OCI-LY7 (cell line): ENCODE data around the gene COPZ2.

Experiments
- EZH2phosphoT487 ChIP-seq: fragments of 200-600 bp; sonication (generic); IDR thresholded peaks from 2 replicates; pipeline ENCODE4 v1.6.1; 2018; ENCODE audit warnings: low read depth, borderline replicate concordance, mild to moderate bottlenecking, mixed run types, antibody characterized with exemption, low read length, moderate library complexity, mixed read lengths
- TF ChIP-seq, protein P1 (sequence below): fragments of 200-600 bp; sonication (generic); conservative IDR thresholded peaks from 2 replicates; pipeline ENCODE4 v1.5.1; 2014; ENCODE audit warnings: mild to moderate bottlenecking, antibody characterized with exemption, low read length, moderate library complexity, mixed read lengths

- TF ChIP-seq, protein P1, sequence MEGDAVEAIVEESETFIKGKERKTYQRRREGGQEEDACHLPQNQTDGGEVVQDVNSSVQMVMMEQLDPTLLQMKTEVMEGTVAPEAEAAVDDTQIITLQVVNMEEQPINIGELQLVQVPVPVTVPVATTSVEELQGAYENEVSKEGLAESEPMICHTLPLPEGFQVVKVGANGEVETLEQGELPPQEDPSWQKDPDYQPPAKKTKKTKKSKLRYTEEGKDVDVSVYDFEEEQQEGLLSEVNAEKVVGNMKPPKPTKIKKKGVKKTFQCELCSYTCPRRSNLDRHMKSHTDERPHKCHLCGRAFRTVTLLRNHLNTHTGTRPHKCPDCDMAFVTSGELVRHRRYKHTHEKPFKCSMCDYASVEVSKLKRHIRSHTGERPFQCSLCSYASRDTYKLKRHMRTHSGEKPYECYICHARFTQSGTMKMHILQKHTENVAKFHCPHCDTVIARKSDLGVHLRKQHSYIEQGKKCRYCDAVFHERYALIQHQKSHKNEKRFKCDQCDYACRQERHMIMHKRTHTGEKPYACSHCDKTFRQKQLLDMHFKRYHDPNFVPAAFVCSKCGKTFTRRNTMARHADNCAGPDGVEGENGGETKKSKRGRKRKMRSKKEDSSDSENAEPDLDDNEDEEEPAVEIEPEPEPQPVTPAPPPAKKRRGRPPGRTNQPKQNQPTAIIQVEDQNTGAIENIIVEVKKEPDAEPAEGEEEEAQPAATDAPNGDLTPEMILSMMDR = peak; percentile 82
- TF ChIP-seq EZH2phosphoT487 = no peak
Measured at GRCh38 chr17:48025040-48025903, 12.3 kb downstream of the COPZ2 start.
